GM23338 (cell line): ENCODE results near the gene TEX29. TPM values are rescaled to one million over a fixed set of nuclear protein-coding genes. Genes with fewer than 3 reads are reported as not detected.

ENCODE experiments used
- ATAC-seq: fragments of 200-7000 bp; cut with Tn5 transposase; 3 replicates; pipeline ENCODE4 v1.9.1; 2020
- DNase-seq: peaks from one replicate; pipeline ENCODE4 v3.0.0-alpha.2; 2015; ENCODE audit warnings: low spot score
- H2AFZ ChIP-seq: fragments of 200-600 bp; sonication (generic); 2 replicates; pipeline ENCODE4 v1.8.0; 2016; ENCODE audit warnings: antibody characterized with exemption, mild to moderate bottlenecking, moderate library complexity
- H3F3A ChIP-seq: fragments of 200-600 bp; sonication (generic); replicated peaks from 2 replicates; pipeline ENCODE4 v1.8.0; 2017; ENCODE audit warnings: antibody characterized with exemption, mixed run types, low read depth
- H3K27ac ChIP-seq: fragments of 200-600 bp; sonication (generic); 2 replicates; pipeline ENCODE4 v1.6.1; 2016; ENCODE audit warnings: low read depth
- H3K27me3 ChIP-seq: fragments of 200-600 bp; sonication (generic); 2 replicates; pipeline ENCODE4 v1.8.0; 2016; ENCODE audit warnings: mild to moderate bottlenecking, mixed run types, moderate library complexity; ENCODE audit not compliant: insufficient read depth
- H3K36me3 ChIP-seq: fragments of 200-600 bp; sonication (generic); 2 replicates; pipeline ENCODE4 v1.8.0; 2016; ENCODE audit warnings: mild to moderate bottlenecking; ENCODE audit not compliant: insufficient read depth
- H3K4me1 ChIP-seq: fragments of 200-600 bp; sonication (generic); 2 replicates; pipeline ENCODE4 v1.8.0; 2016; ENCODE audit warnings: mild to moderate bottlenecking, moderate library complexity; ENCODE audit not compliant: insufficient read depth
- H3K4me2 ChIP-seq: fragments of 200-600 bp; sonication (generic); 2 replicates; pipeline ENCODE4 v1.7.1; 2017; ENCODE audit warnings: mixed run types
- H3K4me3 ChIP-seq: fragments of 200-600 bp; sonication (generic); 2 replicates; pipeline ENCODE4 v1.6.1; 2016; ENCODE audit warnings: mixed run types
- H3K79me2 ChIP-seq: fragments of 200-600 bp; sonication (generic); replicated peaks from 2 replicates; pipeline ENCODE4 v1.8.0; 2017; ENCODE audit warnings: mild to moderate bottlenecking; ENCODE audit not compliant: insufficient read depth
- H3K9me2 ChIP-seq: fragments of 200-600 bp; sonication (generic); 2 replicates; pipeline ENCODE4 v1.8.0; 2017; ENCODE audit not compliant: insufficient read depth
- H4K20me1 ChIP-seq: fragments of 200-600 bp; sonication (generic); replicated peaks from 2 replicates; pipeline ENCODE4 v1.8.0; 2017; ENCODE audit warnings: mild to moderate bottlenecking; ENCODE audit not compliant: insufficient read depth
- H3K27ac Mint-ChIP-seq: 2 replicates; pipeline ENCODE4 v1.8.0; 2020; ENCODE audit warnings: inconsistent platforms, mild to moderate bottlenecking, moderate library complexity, mixed read lengths
- H3K27me3 Mint-ChIP-seq: 3 replicates; pipeline ENCODE4 v1.8.0; 2022; ENCODE audit warnings: low read depth, mild to moderate bottlenecking, moderate library complexity, mixed read lengths, inconsistent platforms; ENCODE audit not compliant: insufficient read depth, poor library complexity
- H3K36me3 Mint-ChIP-seq: 3 replicates; pipeline ENCODE4 v1.8.0; 2021; ENCODE audit warnings: low read depth, mild to moderate bottlenecking, inconsistent platforms, moderate library complexity, mixed read lengths
- H3K4me1 Mint-ChIP-seq: 3 replicates; pipeline ENCODE4 v1.8.0; 2020; ENCODE audit warnings: mild to moderate bottlenecking, inconsistent platforms, mixed read lengths
- H3K4me3 Mint-ChIP-seq: 3 replicates; pipeline ENCODE4 v1.8.0; 2021; ENCODE audit warnings: moderate library complexity, mild to moderate bottlenecking, inconsistent platforms, mixed read lengths
- H3K9me3 Mint-ChIP-seq: 3 replicates; pipeline ENCODE4 v1.8.0; 2020; ENCODE audit warnings: moderate library complexity, mild to moderate bottlenecking, inconsistent platforms, mixed read lengths
- CREB1 ChIP-seq: fragments of 250-450 bp; sonication (Bioruptor Pico); IDR thresholded peaks from 2 replicates; pipeline ENCODE4 v1.5.0; 2020; ENCODE audit warnings: low read depth, mild to moderate bottlenecking, moderate library complexity
- EZH2 ChIP-seq: fragments of 200-600 bp; sonication (generic); IDR thresholded peaks from one replicate; pipeline ENCODE4 v1.8.0; 2017; ENCODE audit warnings: antibody characterized with exemption, mild to moderate bottlenecking, low read depth; ENCODE audit not compliant: unreplicated experiment
- JUNB ChIP-seq: IDR thresholded peaks from one replicate; pipeline ENCODE4 v1.6.1; 2016; ENCODE audit warnings: antibody characterized with exemption; ENCODE audit not compliant: unreplicated experiment
- NANOG ChIP-seq: IDR thresholded peaks from 2 replicates; pipeline ENCODE4 v1.6.1; 2016; ENCODE audit warnings: antibody characterized with exemption, borderline replicate concordance
- STAT1 ChIP-seq: IDR thresholded peaks from one replicate; pipeline ENCODE4 v1.6.1; 2016; ENCODE audit warnings: antibody characterized with exemption; ENCODE audit not compliant: unreplicated experiment
- ZNF114 ChIP-seq: fragments of 250-450 bp; sonication (Bioruptor Pico); IDR thresholded peaks from 2 replicates; pipeline ENCODE4 v1.5.0; 2020; ENCODE audit warnings: mild to moderate bottlenecking, moderate library complexity
- ZNF331 ChIP-seq: fragments of 250-450 bp; sonication (Bioruptor Pico); IDR thresholded peaks from 2 replicates; pipeline ENCODE4 v1.5.0; 2020; ENCODE audit warnings: low read depth, mild to moderate bottlenecking, moderate library complexity
- polyA plus RNA-seq: library from polyadenylated mRNA; unstranded; fragments of >200 nt; fragmentation: Nextera tagmentation; extraction: Ambion mirVana; gene quantifications from 2 replicates; pipeline ENCODE4 v1.2.1, GENCODE V29; 2016
- total RNA-seq: library from RNA; depleted of rRNA; stranded (reverse); fragments of >200 nt; shearing (Covaris generic); gene quantifications from 2 replicates; pipeline ENCODE4 v1.2.3, GENCODE V29; 2014
- TF ChIP-seq, protein P1 (sequence below): IDR thresholded peaks from one replicate; pipeline ENCODE4 v1.6.1; 2018; ENCODE audit warnings: antibody characterized with exemption; ENCODE audit not compliant: unreplicated experiment
- TF ChIP-seq, protein P2 (sequence below), 2 experiments: fragments of 200-600 bp in 1 of 2; sonication (generic) in 1 of 2; conservative IDR thresholded peaks; 2 replicates each; pipeline versions ENCODE4 v1.5.1 to v1.6.1; 2016 to 2017; ENCODE audit warnings: antibody characterized with exemption in 2 of 2, low read depth in 2 of 2, mild to moderate bottlenecking in 2 of 2, moderate library complexity in 1 of 2

Gene TEX29
- total and polyA plus RNA-seq, 2 experiments from 2014 or later, result 0.31 TPM; not detected in 1

DNA sequence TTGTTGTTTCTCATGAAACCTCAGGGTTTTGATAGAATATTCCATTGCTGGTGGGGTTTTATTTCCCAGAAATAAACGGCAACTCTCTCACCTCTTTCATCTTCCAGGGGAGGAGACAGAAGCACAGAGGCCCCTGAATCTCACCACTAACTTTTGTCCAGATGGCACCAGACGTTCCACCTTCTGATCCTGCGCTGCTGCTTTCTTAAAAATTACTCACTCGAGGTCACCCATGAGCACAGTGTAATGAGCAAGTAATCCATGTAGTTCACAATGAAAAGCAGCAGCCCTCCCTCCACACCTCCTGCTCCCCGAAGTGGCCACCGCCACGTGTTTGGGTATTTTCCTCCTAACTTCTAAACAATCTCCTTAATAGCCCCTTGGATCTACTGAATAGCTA, 51.3 kb downstream of the TEX29 start:
- Histone ChIP-seq H3K36me3 (no peaks in the 10 kb centered on the region), H3K4me1 (no peaks in the 10 kb centered on the region), H3K79me2 (no peaks in the 10 kb centered on the region), H4K20me1 (no peaks in the 10 kb centered on the region), H3K4me3 (no peak overlapping the region), H3K9me2 (no peaks in the 10 kb centered on the region), H3K4me2 (no peak overlapping the region), H2AFZ (0 out of 2 replicates have a peak overlapping the region, but pooled peaks have one; percentile 47), H3K27me3 (no peaks in the 10 kb centered on the region), H3F3A (no peaks in the 10 kb centered on the region), H3K27ac (no peak overlapping the region)
- no peak for DNase-seq
- no peak overlapping the region for H3K4me3 Mint-ChIP-seq
- peaks cover 7% of the 10 kb centered on the region; the same call in 2 of the 3 replicates for H3K4me1 Mint-ChIP-seq
- H3K27ac Mint-ChIP-seq, result no peak overlapping the region
- no peaks in the 10 kb centered on the region; the same call in 2 of the 3 replicates for H3K36me3 Mint-ChIP-seq
- no peak for ATAC-seq
- H3K27me3 Mint-ChIP-seq, result peaks cover 11% of the 10 kb centered on the region
- TF ChIP-seq, protein P1, sequence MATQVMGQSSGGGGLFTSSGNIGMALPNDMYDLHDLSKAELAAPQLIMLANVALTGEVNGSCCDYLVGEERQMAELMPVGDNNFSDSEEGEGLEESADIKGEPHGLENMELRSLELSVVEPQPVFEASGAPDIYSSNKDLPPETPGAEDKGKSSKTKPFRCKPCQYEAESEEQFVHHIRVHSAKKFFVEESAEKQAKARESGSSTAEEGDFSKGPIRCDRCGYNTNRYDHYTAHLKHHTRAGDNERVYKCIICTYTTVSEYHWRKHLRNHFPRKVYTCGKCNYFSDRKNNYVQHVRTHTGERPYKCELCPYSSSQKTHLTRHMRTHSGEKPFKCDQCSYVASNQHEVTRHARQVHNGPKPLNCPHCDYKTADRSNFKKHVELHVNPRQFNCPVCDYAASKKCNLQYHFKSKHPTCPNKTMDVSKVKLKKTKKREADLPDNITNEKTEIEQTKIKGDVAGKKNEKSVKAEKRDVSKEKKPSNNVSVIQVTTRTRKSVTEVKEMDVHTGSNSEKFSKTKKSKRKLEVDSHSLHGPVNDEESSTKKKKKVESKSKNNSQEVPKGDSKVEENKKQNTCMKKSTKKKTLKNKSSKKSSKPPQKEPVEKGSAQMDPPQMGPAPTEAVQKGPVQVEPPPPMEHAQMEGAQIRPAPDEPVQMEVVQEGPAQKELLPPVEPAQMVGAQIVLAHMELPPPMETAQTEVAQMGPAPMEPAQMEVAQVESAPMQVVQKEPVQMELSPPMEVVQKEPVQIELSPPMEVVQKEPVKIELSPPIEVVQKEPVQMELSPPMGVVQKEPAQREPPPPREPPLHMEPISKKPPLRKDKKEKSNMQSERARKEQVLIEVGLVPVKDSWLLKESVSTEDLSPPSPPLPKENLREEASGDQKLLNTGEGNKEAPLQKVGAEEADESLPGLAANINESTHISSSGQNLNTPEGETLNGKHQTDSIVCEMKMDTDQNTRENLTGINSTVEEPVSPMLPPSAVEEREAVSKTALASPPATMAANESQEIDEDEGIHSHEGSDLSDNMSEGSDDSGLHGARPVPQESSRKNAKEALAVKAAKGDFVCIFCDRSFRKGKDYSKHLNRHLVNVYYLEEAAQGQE, result no peak
- TF ChIP-seq EZH2 (no peak), ZNF114 (no peak)
- H3K9me3 Mint-ChIP-seq, result peaks cover 4% of the 10 kb centered on the region; the same call in 1 of the 3 replicates

DNA sequence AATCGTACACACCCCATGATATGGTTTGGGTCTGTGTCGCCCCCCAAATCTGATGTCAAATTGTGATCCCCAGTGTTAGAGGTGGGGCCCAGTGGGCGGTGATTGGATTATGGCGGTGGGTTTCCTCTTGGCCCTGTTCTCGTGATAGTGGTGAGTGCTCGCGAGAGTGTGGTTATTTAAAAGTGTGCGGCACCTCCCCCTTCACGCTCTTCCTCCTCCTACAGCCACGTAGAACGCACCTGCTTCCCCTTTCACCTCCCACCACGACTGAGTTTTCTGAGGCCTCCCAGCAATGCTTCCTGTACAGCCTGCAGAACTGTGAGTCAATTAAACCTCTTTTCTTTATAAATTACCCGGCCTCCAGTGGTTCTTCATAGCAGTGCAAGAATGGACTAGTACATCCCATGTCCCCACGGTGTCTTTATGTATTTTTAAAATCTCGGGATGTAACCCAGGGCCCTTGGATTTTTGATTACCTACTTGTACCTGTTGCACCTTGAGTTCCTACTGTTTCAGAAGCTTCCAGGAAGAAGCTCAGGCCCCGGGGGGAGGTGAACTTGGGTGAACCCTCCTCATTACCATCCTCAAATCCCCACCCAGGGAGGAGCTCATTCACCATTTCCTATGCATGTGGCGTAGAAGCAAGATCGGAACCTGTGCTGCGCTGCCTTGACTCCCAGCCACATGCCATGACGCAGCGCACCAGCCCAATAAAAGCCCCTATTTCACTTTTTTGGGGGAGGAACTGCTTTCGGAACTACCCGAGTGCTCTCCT, 52.4 kb downstream of the TEX29 start:
- no peak for TF ChIP-seq ZNF114

DNA sequence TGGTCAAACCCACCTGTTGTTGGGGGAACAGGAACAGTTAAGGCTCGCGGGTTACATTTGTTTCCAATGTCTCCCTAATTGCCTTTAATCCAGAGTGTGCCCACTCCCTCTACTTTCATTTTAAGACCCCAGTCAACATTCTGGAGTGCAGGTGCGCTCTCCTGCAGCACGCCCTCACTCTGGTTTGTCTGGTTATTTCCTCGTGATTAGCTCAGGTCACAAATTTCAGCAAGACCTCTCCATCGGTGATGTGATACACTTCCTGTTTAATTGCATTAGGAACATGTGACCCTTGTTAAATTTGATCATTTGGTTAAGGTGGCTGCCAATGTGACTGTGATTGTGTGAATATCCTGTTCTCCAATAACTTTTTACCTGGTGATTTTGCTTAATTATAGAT, 53.0 kb downstream of the TEX29 start:
- peaks cover 4% of the 10 kb centered on the region; the same call in 1 of the 3 replicates for H3K9me3 Mint-ChIP-seq
- H3K79me2 ChIP-seq, result no peaks in the 10 kb centered on the region
- no peaks in the 10 kb centered on the region; the same call in 2 of the 3 replicates for H3K36me3 Mint-ChIP-seq
- H3K4me3 ChIP-seq, result no peak overlapping the region
- no peaks in the 10 kb centered on the region for H3F3A ChIP-seq
- no peaks in the 10 kb centered on the region for H4K20me1 ChIP-seq
- H3K27me3 ChIP-seq, result no peaks in the 10 kb centered on the region
- H3K27ac Mint-ChIP-seq, result peak overlapping the region; percentile 9; the same call in 1 of the 2 replicates
- no peak overlapping the region for H3K27ac ChIP-seq
- ATAC-seq (no peak), DNase-seq (no peak)
- no peaks in the 10 kb centered on the region for H3K9me2 ChIP-seq
- peaks cover 7% of the 10 kb centered on the region; the same call in 2 of the 3 replicates for H3K4me1 Mint-ChIP-seq
- peak overlapping the region; percentile 18; the same call in 1 of the 2 replicates for H2AFZ ChIP-seq
- H3K4me1 ChIP-seq, result no peaks in the 10 kb centered on the region
- no peaks in the 10 kb centered on the region for H3K36me3 ChIP-seq
- peaks cover 7% of the 10 kb centered on the region for H3K27me3 Mint-ChIP-seq
- no peak overlapping the region for H3K4me2 ChIP-seq
- H3K4me3 Mint-ChIP-seq, result no peak overlapping the region
- TF ChIP-seq NANOG (no peak), ZNF331 (CRISPR knock-in tag) (no peak), EZH2 (no peak), STAT1 (no peak), CREB1 (CRISPR knock-in tag) (no peak), JUNB (no peak)
- TF ChIP-seq, protein P1, result no peak
- TF ChIP-seq, protein P2, sequence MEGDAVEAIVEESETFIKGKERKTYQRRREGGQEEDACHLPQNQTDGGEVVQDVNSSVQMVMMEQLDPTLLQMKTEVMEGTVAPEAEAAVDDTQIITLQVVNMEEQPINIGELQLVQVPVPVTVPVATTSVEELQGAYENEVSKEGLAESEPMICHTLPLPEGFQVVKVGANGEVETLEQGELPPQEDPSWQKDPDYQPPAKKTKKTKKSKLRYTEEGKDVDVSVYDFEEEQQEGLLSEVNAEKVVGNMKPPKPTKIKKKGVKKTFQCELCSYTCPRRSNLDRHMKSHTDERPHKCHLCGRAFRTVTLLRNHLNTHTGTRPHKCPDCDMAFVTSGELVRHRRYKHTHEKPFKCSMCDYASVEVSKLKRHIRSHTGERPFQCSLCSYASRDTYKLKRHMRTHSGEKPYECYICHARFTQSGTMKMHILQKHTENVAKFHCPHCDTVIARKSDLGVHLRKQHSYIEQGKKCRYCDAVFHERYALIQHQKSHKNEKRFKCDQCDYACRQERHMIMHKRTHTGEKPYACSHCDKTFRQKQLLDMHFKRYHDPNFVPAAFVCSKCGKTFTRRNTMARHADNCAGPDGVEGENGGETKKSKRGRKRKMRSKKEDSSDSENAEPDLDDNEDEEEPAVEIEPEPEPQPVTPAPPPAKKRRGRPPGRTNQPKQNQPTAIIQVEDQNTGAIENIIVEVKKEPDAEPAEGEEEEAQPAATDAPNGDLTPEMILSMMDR (conservative IDR thresholded peaks at IDR 0.05; ENCODE audit: low read depth in 2 of 2), result no peak

More for the DNA sequence above, 52.4 kb downstream of the TEX29 start:
- no peaks in the 10 kb centered on the region for H3K36me3 ChIP-seq
- H3K27ac ChIP-seq, result no peak overlapping the region
- DNase-seq (no peak), ATAC-seq (no peak)
- H3K9me3 Mint-ChIP-seq, result peaks cover 4% of the 10 kb centered on the region; the same call in 1 of the 3 replicates
- H3F3A ChIP-seq, result no peaks in the 10 kb centered on the region
- H3K4me1 ChIP-seq, result no peaks in the 10 kb centered on the region
- H3K4me3 ChIP-seq, result no peak overlapping the region
- peak overlapping the region; percentile 18; the same call in 1 of the 2 replicates for H2AFZ ChIP-seq
- H3K27me3 Mint-ChIP-seq, result peaks cover 11% of the 10 kb centered on the region
- H3K79me2 ChIP-seq, result no peaks in the 10 kb centered on the region
- no peak overlapping the region for H3K4me2 ChIP-seq
- no peaks in the 10 kb centered on the region for H3K27me3 ChIP-seq
- no peaks in the 10 kb centered on the region for H3K9me2 ChIP-seq
- H3K27ac Mint-ChIP-seq, result no peak overlapping the region
- H3K36me3 Mint-ChIP-seq, result no peaks in the 10 kb centered on the region; the same call in 2 of the 3 replicates
- H3K4me3 Mint-ChIP-seq, result no peak overlapping the region
- H3K4me1 Mint-ChIP-seq, result peaks cover 7% of the 10 kb centered on the region; the same call in 2 of the 3 replicates
- no peaks in the 10 kb centered on the region for H4K20me1 ChIP-seq
